DND-41 (cell line): Measurements from ENCODE around the gene FOXP1.

Source experiments
- ATAC-seq: fragments of 200-7000 bp; cut with Tn5 transposase; 3 replicates; pipeline ENCODE4 v1.9.1; 2021; ENCODE audit warnings: low read depth; ENCODE audit not compliant: insufficient read depth
- DNase-seq: peaks from one replicate; pipeline ENCODE4 v3.0.0-alpha.2; 2020
- H2AFZ ChIP-seq: 2 replicates; pipeline ENCODE4 v1.6.0; 2012; ENCODE audit warnings: low read depth, low read length
- H3K27ac ChIP-seq: 2 replicates; pipeline ENCODE4 v1.5.1; 2012; ENCODE audit warnings: low read length, inconsistent platforms
- H3K27me3 ChIP-seq: fragments of 200-600 bp; sonication (generic); 2 replicates; pipeline ENCODE4 v1.6.0; 2012; ENCODE audit warnings: low read length, mild to moderate bottlenecking, inconsistent platforms; ENCODE audit not compliant: insufficient read depth, poor library complexity
- H3K36me3 ChIP-seq: 2 replicates; pipeline ENCODE4 v1.5.1; 2012; ENCODE audit warnings: low read length, inconsistent platforms; ENCODE audit not compliant: insufficient read depth
- H3K4me1 ChIP-seq: 2 replicates; pipeline ENCODE4 v1.5.1; 2012; ENCODE audit warnings: mild to moderate bottlenecking, low read length; ENCODE audit not compliant: insufficient read depth
- H3K4me2 ChIP-seq: 2 replicates; pipeline ENCODE4 v1.6.0; 2012; ENCODE audit warnings: mild to moderate bottlenecking, moderate library complexity, low read length, inconsistent platforms; ENCODE audit not compliant: insufficient read depth
- H3K4me3 ChIP-seq, 2 experiments: fragments of 200-600 bp in 1 of 2; shearing (Covaris generic) in 1 of 2; 2 replicates each; pipeline ENCODE4 v1.5.1; 2012 to 2016; ENCODE audit warnings: inconsistent platforms in 2 of 2, low read length in 2 of 2, mild to moderate bottlenecking in 2 of 2, low read depth in 1 of 2, moderate library complexity in 1 of 2
- H3K79me2 ChIP-seq: 2 replicates; pipeline ENCODE4 v1.6.0; 2012; ENCODE audit warnings: low read length, inconsistent platforms; ENCODE audit not compliant: insufficient read depth
- H3K9ac ChIP-seq: 2 replicates; pipeline ENCODE4 v1.6.0; 2012; ENCODE audit warnings: low read depth, mild to moderate bottlenecking, inconsistent platforms, low read length, moderate library complexity
- H3K9me3 ChIP-seq: 2 replicates; pipeline ENCODE4 v1.5.1; 2012; ENCODE audit warnings: low read length, moderate library complexity, mild to moderate bottlenecking, inconsistent platforms; ENCODE audit not compliant: insufficient read depth, severe bottlenecking
- H4K20me1 ChIP-seq: 2 replicates; pipeline ENCODE4 v1.6.0; 2012; ENCODE audit warnings: low read length; ENCODE audit not compliant: insufficient read depth
- CTCF ChIP-seq: IDR thresholded peaks from 2 replicates; pipeline ENCODE4 v1.5.1; 2012; ENCODE audit warnings: borderline replicate concordance, low read length, moderate library complexity, mild to moderate bottlenecking; ENCODE audit not compliant: poor library complexity, severe bottlenecking; ENCODE audit errors: extremely low read depth
- EZH2 ChIP-seq: IDR thresholded peaks from 3 replicates; pipeline ENCODE4 v1.6.1; 2012; ENCODE audit warnings: borderline replicate concordance, low read depth, mild to moderate bottlenecking, moderate library complexity, low read length, inconsistent platforms; ENCODE audit not compliant: severe bottlenecking

FOXP1 gene

GRCh38 chr3:71078723-71079525, 504.6 kb downstream of the FOXP1 start:
- no peak overlapping the region for H3K4me2 ChIP-seq
- H3K4me3 ChIP-seq: no peak overlapping the region
- no peak overlapping the region for H3K9ac ChIP-seq
- H3K27ac ChIP-seq: no peak overlapping the region
- TF ChIP-seq EZH2 (no peak), CTCF (no peak)
- peaks cover under 1% of the 10 kb centered on the region; the same call in 1 of the 2 replicates for H3K36me3 ChIP-seq
- H3K4me1 ChIP-seq: peaks cover 8% of the 10 kb centered on the region; the same call in 1 of the 2 replicates
- peaks cover 57% of the 10 kb centered on the region for H3K79me2 ChIP-seq
- H2AFZ ChIP-seq: no peak overlapping the region
- no peaks in the 10 kb centered on the region for H3K9me3 ChIP-seq
- peaks cover 43% of the 10 kb centered on the region for H4K20me1 ChIP-seq
- no peaks in the 10 kb centered on the region for H3K27me3 ChIP-seq
- no peak for DNase-seq
- no peak; the same call in 2 of the 3 replicates for ATAC-seq

- H3K4me3 ChIP-seq: no peak overlapping the region
- no peak overlapping the region for H3K4me2 ChIP-seq
- peaks cover 50% of the 10 kb centered on the region for H4K20me1 ChIP-seq
Measured at GRCh38 chr3:71078199-71078598, 505.3 kb downstream of the FOXP1 start.

GRCh38 chr3:71077070-71077469, 506.5 kb downstream of the FOXP1 start:
- peaks cover 3% of the 10 kb centered on the region; the same call in 1 of the 2 replicates for H3K36me3 ChIP-seq
- H3K9ac ChIP-seq: no peak overlapping the region
- no peak overlapping the region for H2AFZ ChIP-seq
- no peak for DNase-seq
- TF ChIP-seq EZH2: no peak
- TF ChIP-seq CTCF: no peak
- ATAC-seq: no peak
- H3K4me1 ChIP-seq: no peaks in the 10 kb centered on the region
- no peaks in the 10 kb centered on the region for H3K9me3 ChIP-seq
- no peak overlapping the region for H3K4me3 ChIP-seq
- no peak overlapping the region for H3K27ac ChIP-seq
- H3K79me2 ChIP-seq: peaks cover 54% of the 10 kb centered on the region
- no peaks in the 10 kb centered on the region for H3K27me3 ChIP-seq
- no peak overlapping the region for H3K4me2 ChIP-seq
- peaks cover 56% of the 10 kb centered on the region for H4K20me1 ChIP-seq

More at GRCh38 chr3:71078199-71078598, 505.3 kb downstream of the FOXP1 start:
- TF ChIP-seq EZH2 (no peak), CTCF (no peak)
- Histone ChIP-seq H3K27me3 (no peaks in the 10 kb centered on the region), H3K36me3 (peaks cover 3% of the 10 kb centered on the region; the same call in 1 of the 2 replicates), H2AFZ (no peak overlapping the region), H3K9ac (no peak overlapping the region), H3K79me2 (peaks cover 57% of the 10 kb centered on the region), H3K4me1 (peaks cover 6% of the 10 kb centered on the region; the same call in 1 of the 2 replicates), H3K27ac (no peak overlapping the region), H3K9me3 (no peaks in the 10 kb centered on the region)
- DNase-seq: no peak
- no peak for ATAC-seq
